Measurements from ENCODE around the gene SERPINE3.

SERPINE3 gene

DNA sequence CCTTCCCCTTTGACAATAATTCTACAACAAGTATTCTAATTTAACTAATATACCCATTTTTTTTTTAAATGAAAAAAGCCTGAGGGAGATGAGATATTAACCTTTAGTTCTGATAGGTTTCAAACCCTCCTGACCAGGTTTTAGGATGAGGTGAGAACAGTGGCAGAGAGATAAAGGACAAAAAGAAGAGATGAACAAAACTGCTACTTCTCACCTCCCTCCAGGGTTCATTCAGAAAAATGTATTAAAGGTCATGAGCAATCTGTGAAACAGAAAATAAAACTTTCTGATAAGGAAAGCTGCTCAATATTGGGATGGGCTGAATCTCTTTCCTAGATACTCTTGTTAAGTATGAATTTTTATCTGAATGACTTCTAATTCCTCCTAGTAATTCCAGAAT is 24.1 kb downstream of the SERPINE3 start:
- no peak for DNase-seq (ENCODE audit: low read depth)

DNA sequence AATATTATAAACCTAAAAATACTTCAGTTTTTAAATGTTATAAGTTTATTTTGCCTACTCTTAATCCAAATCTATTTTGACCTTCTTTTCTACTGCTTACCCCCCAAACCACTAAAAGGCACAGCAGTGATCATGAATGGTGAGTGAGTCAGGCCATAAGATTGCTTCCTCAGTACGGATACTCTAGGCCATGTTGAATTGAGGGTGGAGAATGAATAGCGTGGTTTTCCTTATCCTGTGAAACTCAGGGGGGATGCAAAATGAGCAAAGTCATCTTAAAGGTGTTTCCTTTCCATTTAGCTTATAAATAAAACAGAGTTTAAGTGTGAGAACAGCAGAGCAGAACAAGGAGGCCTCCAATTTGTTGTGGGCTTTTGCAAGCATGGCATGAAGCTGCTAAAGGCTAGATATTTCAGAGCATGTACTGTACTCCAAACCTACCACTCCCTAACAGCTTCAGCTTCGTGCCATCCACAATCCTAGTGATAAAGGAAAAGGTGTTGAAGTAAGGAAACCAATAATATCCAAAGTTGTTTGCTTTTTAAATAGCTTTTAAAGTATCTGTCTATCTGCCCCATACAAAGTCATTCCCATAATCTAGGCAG is 25.0 kb downstream of the SERPINE3 start:
- DNase-seq (ENCODE audit: low read depth), result no peak

DNA sequence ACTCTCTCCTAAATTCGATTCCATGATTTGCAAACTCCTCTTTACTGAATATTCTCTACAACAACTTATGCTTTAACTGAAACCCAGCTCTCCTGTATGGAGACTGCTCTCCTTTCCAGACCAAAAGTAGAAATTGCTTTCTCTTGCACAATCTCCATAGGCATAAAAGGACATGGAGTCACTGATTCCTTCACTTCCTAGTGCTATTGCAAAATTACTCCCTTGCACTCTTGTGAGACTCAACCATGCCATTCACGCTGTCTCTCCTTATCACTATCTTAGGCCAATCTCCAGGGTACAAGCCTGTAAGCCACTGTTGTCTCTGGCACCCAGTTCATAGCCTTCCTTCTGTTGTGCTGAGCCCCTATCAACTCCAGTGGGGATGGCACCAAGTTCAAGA is 30.6 kb downstream of the SERPINE3 start:
- no peak for DNase-seq (ENCODE audit: low read depth)

DNA sequence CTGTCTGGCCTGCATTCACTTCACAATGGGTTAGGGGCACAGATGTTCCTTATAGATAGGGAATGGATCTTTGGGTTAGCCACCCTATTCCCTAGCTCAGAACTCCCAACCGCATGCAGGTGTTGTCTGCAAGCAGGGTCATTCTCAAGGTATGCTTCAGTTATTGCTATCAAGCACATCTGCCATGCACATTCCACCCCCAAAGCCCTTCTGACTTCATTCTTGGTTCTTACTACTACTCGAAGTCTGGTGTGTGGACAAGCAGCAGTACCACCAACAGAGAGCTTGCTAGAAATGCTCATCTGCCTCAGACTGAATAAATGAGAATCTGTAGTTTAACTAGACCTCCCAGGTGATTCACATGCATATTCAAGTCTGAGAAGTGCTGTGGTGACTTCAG is 31.3 kb downstream of the SERPINE3 start:
- DNase-seq (ENCODE audit: low read depth), result no peak

DNA sequence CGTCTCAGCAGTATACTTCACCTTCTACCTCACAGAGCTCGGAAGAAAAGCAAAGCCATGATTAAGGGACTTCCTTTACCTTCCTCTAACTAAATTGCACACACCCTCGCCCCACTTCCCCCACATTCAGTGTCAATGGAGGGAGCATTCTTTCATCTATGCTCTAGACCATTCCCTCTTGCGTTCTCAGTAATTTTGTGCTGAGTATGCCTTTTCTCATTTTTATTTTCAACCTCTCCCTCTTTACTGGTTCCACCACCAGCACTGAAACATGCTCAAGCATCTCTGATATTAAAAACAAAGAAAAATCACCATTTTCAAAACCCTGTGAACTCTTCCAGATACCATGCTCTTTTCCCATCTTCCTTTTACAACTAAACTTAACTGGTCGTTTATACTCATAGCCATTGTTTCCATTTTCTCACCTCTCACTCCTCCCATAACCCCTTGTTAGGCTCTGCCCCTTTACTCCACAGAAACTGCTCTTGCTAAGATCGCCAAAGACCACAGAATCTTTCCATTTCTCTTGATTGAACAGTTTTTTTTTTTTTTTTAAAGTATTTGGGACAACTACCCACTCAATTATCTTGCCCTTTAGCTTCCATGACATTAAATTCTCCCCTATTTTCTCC is 32.4 kb downstream of the SERPINE3 start:
- no peak for DNase-seq (ENCODE audit: low read depth)

DNA sequence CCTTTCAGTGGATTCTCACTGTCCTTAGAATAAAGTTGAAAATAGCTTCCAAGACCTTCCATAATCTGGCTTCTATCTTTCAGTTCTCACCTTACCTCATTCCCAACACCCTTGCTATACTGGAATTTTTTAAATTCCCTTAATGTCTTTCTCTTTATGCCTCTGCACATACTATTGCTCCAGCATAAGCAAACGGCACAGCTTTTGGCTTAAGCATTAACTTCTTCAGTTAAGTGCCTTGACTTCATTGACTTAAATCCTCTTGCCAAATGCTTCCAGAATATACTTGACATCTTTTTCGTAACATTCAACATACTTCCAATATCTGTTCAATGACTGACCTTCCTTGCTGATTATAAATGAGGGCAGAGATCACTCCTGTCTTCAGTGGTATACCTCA is 34.0 kb downstream of the SERPINE3 start:
- no peak for DNase-seq (ENCODE audit: low read depth)

DNA sequence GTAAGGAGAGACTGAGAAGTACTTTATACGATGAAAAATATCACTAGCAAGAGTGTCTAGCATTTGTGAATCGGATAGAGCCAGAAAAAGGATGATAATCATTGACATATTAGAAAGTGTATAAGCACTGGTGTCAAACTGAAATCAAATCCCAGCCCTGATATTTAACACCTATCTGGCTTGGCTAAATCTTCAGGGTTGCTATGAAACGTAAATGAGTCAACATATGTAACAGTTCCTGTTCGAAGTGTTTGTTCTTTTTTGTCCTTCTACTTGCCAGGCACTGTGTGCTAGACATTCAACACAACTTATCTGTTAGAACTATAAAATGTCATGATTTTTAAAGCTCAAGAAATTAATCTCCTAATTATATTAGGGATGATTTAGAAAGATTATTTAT is 40.8 kb downstream of the SERPINE3 start:
- DNase-seq (ENCODE audit: low read depth), result no peak

DNA sequence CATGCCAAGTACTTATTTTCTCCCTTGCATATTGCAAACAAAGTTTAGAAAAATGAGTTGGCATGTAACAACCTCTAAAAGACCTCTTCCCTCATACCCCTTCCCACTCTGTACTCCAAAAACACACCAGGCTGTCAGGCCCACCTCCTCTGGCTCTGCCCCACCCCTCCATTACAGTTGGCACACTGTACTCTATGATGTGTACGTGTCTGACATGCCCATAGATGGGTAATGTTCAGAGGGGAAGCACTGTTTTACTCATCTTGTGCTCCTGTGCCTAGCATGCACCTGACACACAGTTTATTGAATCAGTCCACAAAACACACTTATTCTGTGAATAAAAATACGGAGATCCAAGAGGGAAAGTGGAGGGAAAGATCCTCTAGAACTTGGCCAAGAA is 45.6 kb downstream of the SERPINE3 start:
- no peak for DNase-seq (ENCODE audit: low read depth)

DNA sequence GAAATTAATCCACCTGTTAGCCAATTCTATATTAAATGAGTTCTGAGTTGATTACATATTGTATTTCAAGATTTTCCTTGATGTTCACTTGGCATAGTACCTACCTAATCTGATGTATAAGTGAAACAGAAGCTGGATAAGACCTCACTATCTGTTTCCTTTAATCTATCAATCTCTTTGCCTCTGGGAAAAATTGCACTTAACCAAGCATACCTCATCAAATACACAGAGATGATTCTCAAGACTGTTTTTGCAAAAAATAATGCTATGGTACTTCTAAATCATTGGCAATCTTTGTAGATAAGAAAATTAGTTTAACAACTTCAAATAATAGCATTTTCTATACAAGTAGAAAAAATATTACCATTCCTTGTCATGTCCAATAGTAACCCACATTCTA is 55.2 kb downstream of the SERPINE3 start:
- DNase-seq (ENCODE audit: low read depth), result no peak

DNA sequence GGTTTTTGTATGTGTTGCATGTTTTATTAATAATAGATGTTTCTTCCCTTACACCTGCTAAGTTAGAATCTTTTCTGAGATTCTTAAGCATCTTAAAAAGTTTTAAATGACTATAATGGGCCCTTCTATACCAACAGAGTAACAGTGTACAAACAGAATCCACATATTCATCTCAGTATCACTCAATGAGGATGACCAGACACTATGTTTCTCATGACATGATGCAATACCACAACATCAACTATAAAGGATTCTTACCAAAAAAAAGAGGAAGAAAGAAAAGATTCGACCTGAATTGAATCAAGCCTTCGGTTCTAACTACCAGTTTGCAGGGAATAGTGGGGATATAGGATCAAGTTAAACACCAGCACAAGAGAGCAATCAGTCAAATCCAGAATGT is 56.9 kb downstream of the SERPINE3 start:
- DNase-seq (ENCODE audit: low read depth), result no peak

DNA sequence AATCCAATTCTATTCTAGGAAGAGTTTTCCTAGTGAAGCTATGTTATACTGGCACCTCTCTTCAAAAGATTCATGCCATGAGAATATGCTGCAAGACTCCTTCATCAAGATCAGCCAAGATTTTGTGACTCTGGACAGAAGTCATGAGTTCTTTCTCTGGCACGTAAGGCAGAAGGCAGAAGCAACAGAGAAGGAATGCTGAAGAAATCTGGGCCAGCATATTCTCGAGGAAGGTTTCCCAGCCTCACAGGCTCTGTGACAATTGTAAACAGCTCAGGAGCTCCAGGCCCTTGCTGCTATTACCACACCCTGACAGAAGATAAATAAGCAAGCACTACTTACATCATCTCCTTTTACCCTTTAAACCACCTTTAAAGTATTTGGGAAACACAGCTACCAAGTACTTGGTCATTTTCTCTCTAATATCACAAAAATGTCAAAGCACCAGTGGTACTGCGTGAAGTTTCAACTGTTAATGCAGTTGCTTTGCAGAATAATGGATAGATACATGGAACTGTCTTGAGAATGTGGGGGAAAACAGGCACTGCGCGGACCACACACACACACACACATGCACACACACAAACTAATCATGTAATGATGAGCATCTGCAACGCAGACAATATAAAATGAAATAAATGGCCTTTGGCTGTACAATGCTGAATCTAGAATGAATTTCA is 57.9 kb downstream of the SERPINE3 start:
- no peak for DNase-seq (ENCODE audit: low read depth)

DNA sequence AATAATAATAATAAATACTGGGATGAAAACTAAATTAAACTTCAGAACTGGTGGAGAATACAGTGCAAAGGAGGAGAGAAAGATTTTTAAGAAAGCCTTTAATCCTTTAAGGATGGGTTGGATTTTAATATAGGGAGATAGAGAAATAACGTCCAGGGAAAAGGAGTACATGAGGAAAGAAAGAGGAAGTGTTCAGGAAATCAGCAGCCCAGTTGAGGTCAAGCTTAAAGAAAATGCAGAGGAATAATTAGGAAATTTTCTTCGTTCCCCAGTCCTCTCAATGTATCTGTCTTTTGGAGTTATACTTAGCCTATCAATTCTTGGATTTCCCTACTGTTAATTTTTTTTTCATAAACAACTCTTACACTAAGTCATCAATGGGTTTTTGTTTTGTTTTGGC is 65.7 kb downstream of the SERPINE3 start:
- no peak for DNase-seq (ENCODE audit: low read depth)

DNA sequence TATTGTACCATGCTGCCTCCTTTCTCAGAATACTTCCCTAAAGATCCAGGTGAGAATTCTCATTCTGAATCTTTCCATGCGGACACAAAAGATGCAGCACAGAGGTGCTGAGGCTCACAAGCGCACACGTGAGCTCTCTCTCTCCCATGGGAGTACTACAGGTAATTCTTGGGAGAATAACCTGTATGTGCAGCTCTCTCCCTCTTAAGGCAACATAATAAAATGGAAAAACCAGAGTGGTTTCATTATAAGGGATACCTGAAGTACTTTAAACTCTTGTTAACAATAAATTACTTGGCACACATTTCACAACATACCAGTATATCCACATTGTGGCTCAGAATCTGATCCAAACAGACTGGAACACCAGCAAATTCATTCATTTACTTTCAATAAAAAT is 72.9 kb downstream of the SERPINE3 start:
- no peak for DNase-seq (ENCODE audit: low read depth)
